Activated CD8-positive, alpha-beta memory T cell treated with anti-CD3 and anti-CD28 coated beads for 48 hours (primary cell): ENCODE data around the gene ACOT7.
A peak's percentile ranks its signal among the peaks of the same experiment; 100 is the strongest.

Experiments
- DNase-seq, 3 experiments: peaks; one replicate each; pipeline ENCODE4 v3.0.0-alpha.2; 2020; ENCODE audit warnings: low read depth in 2 of 3, low spot score in 2 of 3

The ACOT7 gene

GRCh38 chr1:6424619-6425593, 31.3 kb upstream of the ACOT7 start, which contains the start of gene ESPN:
TSS of gene ESPN (plus strand) at chr1:6424776. CDS start at chr1:6424956, 180 bp downstream.
- DNase-seq: no peak

- no peak for DNase-seq
Measured at GRCh38 chr1:6424000-6424565, 30.5 kb upstream of the ACOT7 start.

- DNase-seq: peak in 2 of 3 experiments; percentile 43 to 52
Measured at GRCh38 chr1:6423321-6423999, 29.9 kb upstream of the ACOT7 start.

- DNase-seq: no peak
Measured at GRCh38 chr1:6421266-6421665, 27.7 kb upstream of the ACOT7 start.

GRCh38 chr1:6420454-6421042, 27.0 kb upstream of the ACOT7 start:
- no peak for DNase-seq

- no peak for DNase-seq
Measured at GRCh38 chr1:6419804-6420453, 26.4 kb upstream of the ACOT7 start, which contains the start of gene HES2. TSS of gene HES2 (minus strand) at chr1:6419919. CDS start at chr1:6419820, 99 bp downstream.

GRCh38 chr1:6419397-6419803, 25.8 kb upstream of the ACOT7 start:
- no peak for DNase-seq

- no peak for DNase-seq
Measured at GRCh38 chr1:6418668-6419396, 25.3 kb upstream of the ACOT7 start.

GRCh38 chr1:6417961-6418667, 24.5 kb upstream of the ACOT7 start:
- DNase-seq: no peak

GRCh38 chr1:6416906-6417305, 23.3 kb upstream of the ACOT7 start:
- no peak for DNase-seq

- DNase-seq: no peak
Measured at GRCh38 chr1:6416295-6416656, 22.7 kb upstream of the ACOT7 start.

- no peak for DNase-seq
Measured at GRCh38 chr1:6414881-6415626, 21.5 kb upstream of the ACOT7 start.

- DNase-seq: no peak
Measured at GRCh38 chr1:6414443-6414844, 20.9 kb upstream of the ACOT7 start.

GRCh38 chr1:6412896-6413295, 19.3 kb upstream of the ACOT7 start:
- no peak for DNase-seq

GRCh38 chr1:6410248-6410893, 16.8 kb upstream of the ACOT7 start:
- DNase-seq: no peak

GRCh38 chr1:6409733-6410132, 16.2 kb upstream of the ACOT7 start:
- DNase-seq: no peak

GRCh38 chr1:6409053-6409452, 15.5 kb upstream of the ACOT7 start:
- DNase-seq: no peak

GRCh38 chr1:6408023-6408422, 14.5 kb upstream of the ACOT7 start:
- DNase-seq: no peak
